ENCODE measurements around the gene KDM5C. TPM values are rescaled to one million over a fixed set of nuclear protein-coding genes. Genes with fewer than 3 reads are reported as not detected.

The KDM5C gene
- total RNA-seq, 2 experiments from 2014 or later, result 236 to 237 TPM

GRCh38 chrX:53211391-53211978 is 13.5 kb downstream of the KDM5C start:
- Mint-ChIP-seq H3K4me1 (ENCODE audit: low read depth) (no peaks in the 10 kb centered on the region), H3K4me3 (no peak overlapping the region), H3K27me3 (no peaks in the 10 kb centered on the region), H3K36me3 (ENCODE audit: low read depth) (peaks cover 77% of the 10 kb centered on the region), H3K27ac (no peak overlapping the region), H3K9me3 (no peaks in the 10 kb centered on the region)
- ATAC-seq (ENCODE audit: poor library complexity) (no peak), DNase-seq (no peak)
- ChIA-PET POLR2A (no interaction called here), CTCF (no interaction called here)
- TF ChIP-seq CTCF (IDR thresholded peaks at IDR 0.05), result no peak
- intact Hi-C loops (cut with DNase I, micrococcal nuclease), result no loop called here
- Histone ChIP-seq H3K27ac (ENCODE audit: low read depth in 1 of 2, low read length in 2 of 2) (no peak overlapping the region), H3K4me3 (ENCODE audit: low read length) (no peak overlapping the region), H3K27me3 (ENCODE audit: control insufficient read depth in 1 of 2, insufficient read depth in 2 of 2, low read length in 2 of 2) (no peaks in the 10 kb centered on the region), H3K9me3 (ENCODE audit: control insufficient read depth in 1 of 2, insufficient read depth in 1 of 2, low read length in 2 of 2) (no peaks in the 10 kb centered on the region), H3K36me3 (ENCODE audit: insufficient read depth, low read length) (peaks cover 67% of the 10 kb centered on the region), H3K4me1 (ENCODE audit: insufficient read depth, low read length) (no peaks in the 10 kb centered on the region)

GRCh38 chrX:53196678-53197077 is 28.3 kb downstream of the KDM5C start:
- ATAC-seq (ENCODE audit: poor library complexity) (no peak), DNase-seq (no peak)
- ChIA-PET CTCF (no interaction called here), POLR2A (no interaction called here)
- H3K27me3 ChIP-seq (ENCODE audit: control insufficient read depth in 1 of 2, insufficient read depth in 2 of 2, low read length in 2 of 2), result no peaks in the 10 kb centered on the region
- no peaks in the 10 kb centered on the region for H3K27me3 Mint-ChIP-seq
- TF ChIP-seq CTCF (IDR thresholded peaks at IDR 0.05), result no peak
- no peaks in the 10 kb centered on the region for H3K4me1 Mint-ChIP-seq (ENCODE audit: low read depth)
- intact Hi-C loops (cut with DNase I, micrococcal nuclease), result loop anchor here in 1 of 2 experiments (10.0 kb wide), 1 partner anchor 92 kb away; no protein-coding TSS in a partner anchor
- H3K4me3 Mint-ChIP-seq, result no peak overlapping the region
- no peak overlapping the region for H3K27ac ChIP-seq (ENCODE audit: low read depth in 1 of 2, low read length in 2 of 2)
- peaks cover 87% of the 10 kb centered on the region for H3K36me3 ChIP-seq (ENCODE audit: insufficient read depth, low read length)
- no peaks in the 10 kb centered on the region for H3K9me3 ChIP-seq (ENCODE audit: control insufficient read depth in 1 of 2, insufficient read depth in 1 of 2, low read length in 2 of 2)
- H3K4me3 ChIP-seq (ENCODE audit: low read length), result no peak overlapping the region
- no peaks in the 10 kb centered on the region for H3K4me1 ChIP-seq (ENCODE audit: insufficient read depth, low read length)
- H3K36me3 Mint-ChIP-seq (ENCODE audit: low read depth), result peaks cover 77% of the 10 kb centered on the region
- no peaks in the 10 kb centered on the region for H3K9me3 Mint-ChIP-seq
- H3K27ac Mint-ChIP-seq, result no peak overlapping the region

DNA sequence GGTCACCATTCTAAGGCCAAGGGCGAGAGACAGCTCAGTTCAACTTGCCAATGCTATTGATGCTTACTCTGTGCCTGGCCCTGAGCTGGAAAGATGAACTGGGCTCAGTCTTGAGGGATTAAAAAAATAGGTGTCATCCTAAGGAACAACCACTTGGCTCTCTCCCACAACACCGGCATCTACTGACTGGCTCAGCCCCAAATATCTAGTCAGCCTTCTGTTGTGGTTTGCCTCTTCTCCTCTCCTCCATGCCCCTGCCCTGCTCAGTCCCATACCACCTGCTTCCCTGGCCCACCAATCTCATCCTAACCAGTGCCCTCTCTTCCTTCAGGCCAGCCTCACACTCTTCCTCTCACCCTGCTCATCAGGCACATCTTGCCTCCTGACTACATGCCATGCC is 29.6 kb downstream of the KDM5C start:
- Mint-ChIP-seq H3K27ac (no peak overlapping the region), H3K9me3 (no peaks in the 10 kb centered on the region), H3K36me3 (ENCODE audit: low read depth) (peaks cover 66% of the 10 kb centered on the region), H3K27me3 (no peaks in the 10 kb centered on the region), H3K4me3 (no peak overlapping the region), H3K4me1 (ENCODE audit: low read depth) (no peaks in the 10 kb centered on the region)
- intact Hi-C loops (cut with DNase I, micrococcal nuclease), result loop anchor here in 1 of 2 experiments (10.0 kb wide), 1 partner anchor 91 kb away; no protein-coding TSS in a partner anchor
- no peak for DNase-seq
- no peaks in the 10 kb centered on the region for H3K9me3 ChIP-seq (ENCODE audit: control insufficient read depth in 1 of 2, insufficient read depth in 1 of 2, low read length in 2 of 2)
- CTCF ChIA-PET, result no interaction called here
- no peak for TF ChIP-seq CTCF (IDR thresholded peaks at IDR 0.05)
- no peak for ATAC-seq (ENCODE audit: poor library complexity)
- no peaks in the 10 kb centered on the region for H3K4me1 ChIP-seq (ENCODE audit: insufficient read depth, low read length)
- POLR2A ChIA-PET, result no interaction called here
- H3K36me3 ChIP-seq (ENCODE audit: insufficient read depth, low read length), result peaks cover 79% of the 10 kb centered on the region
- H3K27me3 ChIP-seq (ENCODE audit: control insufficient read depth in 1 of 2, insufficient read depth in 2 of 2, low read length in 2 of 2), result no peaks in the 10 kb centered on the region
- H3K27ac ChIP-seq (ENCODE audit: low read depth in 1 of 2, low read length in 2 of 2), result no peak overlapping the region
- H3K4me3 ChIP-seq (ENCODE audit: low read length), result no peak overlapping the region

Data from CD4-positive, alpha-beta T cell (primary cell).